GM19324 (cell line): ENCODE measurements around the gene SLC49A3.
"Not testable (repeated sequence)": the region's sequence is repeated elsewhere in the genome, so short reads cannot be mapped to it uniquely, and the experiment has no call there.

Source experiments
- ATAC-seq: cut with Tn5 transposase; IDR thresholded peaks from one replicate; pipeline ENCODE4 v1.9.1; 2021; ENCODE audit warnings: mild to moderate bottlenecking, moderate library complexity; ENCODE audit not compliant: unreplicated experiment, low FRiP score

The SLC49A3 gene

GRCh38 chr4:688854-689681 is at the start of gene SLC49A3:
TSS of gene SLC49A3 (minus strand) at chr4:689151. CDS start at chr4:689127, 24 bp downstream.
- no peak for ATAC-seq

- ATAC-seq, result not testable (repeated sequence)
Measured at GRCh38 chr4:736561-736960, 47.6 kb upstream of the SLC49A3 start.

- no peak for ATAC-seq
Measured at GRCh38 chr4:735583-735982, 46.6 kb upstream of the SLC49A3 start.

- ATAC-seq, result no peak
Measured at GRCh38 chr4:734951-735350, 46.0 kb upstream of the SLC49A3 start.

GRCh38 chr4:734075-734474 is 45.1 kb upstream of the SLC49A3 start:
- ATAC-seq, result no peak

GRCh38 chr4:733631-733980 is 44.7 kb upstream of the SLC49A3 start:
- no peak for ATAC-seq

GRCh38 chr4:732911-733630 is 44.1 kb upstream of the SLC49A3 start:
- no peak for ATAC-seq

GRCh38 chr4:732486-732885 is 43.5 kb upstream of the SLC49A3 start:
- ATAC-seq, result no peak

- not testable (repeated sequence) for ATAC-seq
Measured at GRCh38 chr4:731954-732353, 43.0 kb upstream of the SLC49A3 start.

GRCh38 chr4:730946-731904 is 42.3 kb upstream of the SLC49A3 start:
- ATAC-seq, result not testable (repeated sequence)

- ATAC-seq, result no peak
Measured at GRCh38 chr4:730511-730910, 41.6 kb upstream of the SLC49A3 start.

GRCh38 chr4:729336-730315 is 40.7 kb upstream of the SLC49A3 start:
- no peak for ATAC-seq

- ATAC-seq, result no peak
Measured at GRCh38 chr4:727576-727975, 38.6 kb upstream of the SLC49A3 start.

GRCh38 chr4:726838-727237 is 37.9 kb upstream of the SLC49A3 start:
- ATAC-seq, result no peak

GRCh38 chr4:726235-726787 is 37.4 kb upstream of the SLC49A3 start:
- ATAC-seq, result no peak

- ATAC-seq, result no peak
Measured at GRCh38 chr4:725391-726234, 36.7 kb upstream of the SLC49A3 start.

GRCh38 chr4:723751-724530 is 35.0 kb upstream of the SLC49A3 start:
- no peak for ATAC-seq
